KBM-7 (cell line): ENCODE measurements around the gene TAPBP.

ENCODE experiments used
- DNase-seq: peaks from one replicate; pipeline ENCODE4 v3.0.0-alpha.2; 2015
- in situ Hi-C: fragments of 300-500 bp; cut with MboI; formaldehyde crosslinking; loops from 2 replicates; pipeline ENCODE4 v1.14.3; 2020; ENCODE audit warnings: low sequenced_read_pairs, low pct_unique_long_range_greater_than_20kb, mixed read lengths

The TAPBP gene

DNA sequence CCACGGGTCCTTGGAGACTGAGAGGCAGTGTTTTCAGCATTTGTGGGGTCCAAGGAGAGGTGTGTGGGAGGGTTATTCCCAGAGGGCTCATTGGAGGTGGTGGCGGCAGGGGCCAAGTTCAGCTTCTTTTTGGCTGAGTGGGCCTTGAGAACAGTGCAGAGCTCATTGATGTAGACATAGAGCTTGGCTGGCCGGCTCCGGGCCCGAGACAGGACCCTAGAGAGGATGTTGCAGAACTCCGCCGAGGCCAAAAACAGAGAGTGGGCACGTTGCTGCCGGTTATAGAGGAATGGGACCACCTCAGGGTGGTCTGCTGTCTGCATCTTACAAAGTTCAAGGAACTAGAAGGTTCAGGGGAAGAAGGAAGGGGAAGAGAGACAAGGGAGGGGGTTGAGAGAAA lies 7.3 kb upstream of the TAPBP start:
- no peak for DNase-seq
- in situ Hi-C loops: no loop called here

DNA sequence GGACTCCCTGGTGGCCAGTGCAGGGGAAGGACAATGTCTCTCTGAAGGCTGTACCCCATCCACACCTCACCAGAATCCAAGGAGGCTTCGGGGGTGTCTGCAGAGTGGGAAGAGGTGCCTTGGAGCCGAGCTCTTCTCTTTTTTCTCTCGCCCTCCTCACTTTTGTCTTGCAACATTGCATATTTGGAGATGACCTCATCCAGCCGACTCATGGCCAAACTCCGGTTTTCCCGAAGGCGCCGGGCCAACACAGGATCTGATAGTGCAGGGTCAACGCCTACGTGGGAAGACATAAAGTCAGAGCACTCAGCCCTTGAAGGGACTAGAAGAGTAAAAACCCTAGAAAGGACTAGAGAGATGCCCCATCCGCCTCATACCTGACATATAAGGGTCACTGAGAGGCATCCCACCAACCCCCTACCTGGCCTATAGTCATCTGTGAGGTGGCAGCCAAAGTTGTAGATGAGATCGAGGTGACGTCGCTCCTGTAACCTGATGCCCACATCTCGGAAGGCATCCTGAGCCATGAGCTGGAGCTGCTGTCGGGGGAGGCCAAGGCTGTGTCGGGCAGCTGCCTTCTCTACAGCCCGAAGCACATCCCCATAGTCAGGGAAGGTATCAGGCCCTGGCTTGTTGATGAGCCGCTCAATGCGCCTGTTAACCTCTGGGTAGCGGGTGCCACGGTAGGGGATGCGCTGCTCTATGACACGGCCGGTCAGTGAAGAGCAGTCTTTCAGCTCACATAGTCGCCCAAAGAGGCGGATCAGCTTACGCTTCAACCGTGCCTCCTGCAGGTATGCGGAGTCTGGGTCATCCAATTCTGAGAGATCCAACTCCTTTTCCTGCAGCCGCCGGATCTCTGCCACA lies 6.7 kb upstream of the TAPBP start:
- no peak for DNase-seq
- in situ Hi-C loops: no loop called here

DNA sequence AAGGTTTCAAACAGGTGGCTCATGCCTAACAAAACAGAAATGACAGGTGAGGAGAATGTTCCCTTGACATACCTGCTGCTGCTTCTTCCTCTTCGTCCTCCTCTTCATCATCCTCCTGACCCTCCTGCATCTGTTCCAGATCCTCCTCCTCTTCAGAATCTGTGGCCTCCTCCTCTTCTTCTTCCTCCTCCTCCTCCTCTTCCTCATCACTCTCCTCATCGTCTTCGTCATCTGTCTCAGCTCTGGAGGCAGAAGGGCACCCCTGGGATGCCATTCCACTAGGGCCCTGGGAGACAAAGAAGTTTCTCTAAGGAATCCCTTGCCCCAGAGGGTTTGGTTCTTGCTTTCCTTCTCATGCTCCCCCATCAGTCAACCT lies 6.0 kb upstream of the TAPBP start:
- in situ Hi-C loops: no loop called here
- no peak for DNase-seq

DNA sequence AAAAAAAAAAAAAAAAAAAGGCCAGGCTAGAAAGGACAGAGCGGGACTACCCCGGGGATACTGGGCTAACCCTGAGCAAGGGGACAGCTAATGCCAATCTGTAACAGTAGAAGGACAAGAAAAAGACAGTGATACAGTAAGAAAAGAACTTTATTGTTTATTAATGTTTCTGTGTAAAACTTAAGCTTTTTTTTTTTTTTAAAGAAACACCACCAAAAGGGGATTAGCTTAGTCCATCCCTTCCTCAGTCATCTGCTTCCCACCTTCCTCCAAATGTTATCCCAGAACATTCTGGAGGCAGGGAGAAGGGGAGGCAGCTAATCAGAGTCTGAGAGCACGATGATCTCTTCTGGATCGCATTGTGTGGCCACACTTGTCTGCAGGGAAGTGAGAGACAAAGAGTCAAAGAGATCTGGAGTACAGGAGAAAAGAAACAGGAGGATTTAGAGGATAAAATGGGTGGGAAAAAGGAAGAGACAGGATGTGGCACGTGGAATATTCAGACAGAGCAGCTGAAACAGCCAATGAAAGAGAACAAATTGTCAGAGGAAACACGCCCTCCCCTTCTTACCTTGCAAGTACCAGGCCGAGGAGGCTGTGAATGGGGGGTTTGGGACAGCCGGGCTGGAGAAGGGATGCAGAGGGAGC lies 4.7 kb upstream of the TAPBP start:
- DNase-seq: no peak
- in situ Hi-C loops: no loop called here

DNA sequence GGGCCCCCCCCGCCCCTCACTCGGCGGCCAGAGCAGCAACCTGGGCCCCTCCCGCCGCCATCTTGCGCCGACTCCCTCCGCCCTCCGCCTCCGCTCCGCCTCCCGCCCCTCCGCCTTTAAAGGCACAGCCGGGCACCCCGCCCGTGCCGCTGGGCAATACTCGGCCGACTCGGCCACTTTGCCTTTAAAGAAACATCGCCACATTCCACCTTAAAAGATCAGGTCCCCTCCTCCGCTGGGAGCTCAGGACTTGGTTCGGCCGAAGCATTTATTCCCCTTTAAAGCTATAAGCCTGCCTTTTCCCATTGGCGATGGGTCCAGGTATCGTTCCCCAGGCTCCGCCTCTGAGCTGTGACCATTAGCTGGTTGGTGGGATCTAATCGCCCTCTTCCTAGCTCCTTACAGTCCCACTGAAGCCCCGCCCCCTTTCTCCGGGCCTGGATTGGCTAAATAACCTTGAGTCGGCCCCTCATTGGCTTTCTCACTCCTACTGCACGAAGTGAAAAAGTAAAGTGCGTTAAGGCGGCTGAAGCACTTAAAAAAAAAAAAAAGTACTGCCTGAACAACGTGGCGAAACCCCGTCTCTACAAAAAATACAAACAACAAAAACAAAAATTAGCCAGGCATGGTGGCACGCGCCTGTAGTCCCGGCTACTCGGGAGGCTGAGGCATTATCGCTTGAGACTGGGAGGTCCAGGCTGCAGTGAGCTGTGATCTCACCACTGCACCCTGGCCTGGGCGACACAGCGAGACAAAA lies 4.0 kb upstream of the TAPBP start, which contains the start of gene ZBTB22:
Gene ZBTB22 (minus strand): TSS at position 76 of the 757 bp plus-strand sequence. CDS start 828 bp downstream, outside the sequence.
- DNase-seq: peak; percentile 97
- in situ Hi-C loops: no loop called here

DNA sequence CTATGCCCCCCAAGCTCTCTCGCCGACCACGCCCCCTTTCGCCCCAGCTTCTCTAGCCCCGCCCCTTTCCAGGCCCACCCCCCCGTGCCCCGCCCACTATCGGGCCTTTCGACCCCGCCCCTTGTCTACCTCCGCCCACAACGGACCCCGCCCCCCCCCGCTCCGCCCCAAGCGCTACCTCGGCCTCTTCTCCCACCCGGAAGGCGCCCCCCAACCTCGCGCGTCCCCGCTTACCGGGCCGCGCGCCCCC lies 3.5 kb upstream of the TAPBP start:
- in situ Hi-C loops: no loop called here
- no peak for DNase-seq

DNA sequence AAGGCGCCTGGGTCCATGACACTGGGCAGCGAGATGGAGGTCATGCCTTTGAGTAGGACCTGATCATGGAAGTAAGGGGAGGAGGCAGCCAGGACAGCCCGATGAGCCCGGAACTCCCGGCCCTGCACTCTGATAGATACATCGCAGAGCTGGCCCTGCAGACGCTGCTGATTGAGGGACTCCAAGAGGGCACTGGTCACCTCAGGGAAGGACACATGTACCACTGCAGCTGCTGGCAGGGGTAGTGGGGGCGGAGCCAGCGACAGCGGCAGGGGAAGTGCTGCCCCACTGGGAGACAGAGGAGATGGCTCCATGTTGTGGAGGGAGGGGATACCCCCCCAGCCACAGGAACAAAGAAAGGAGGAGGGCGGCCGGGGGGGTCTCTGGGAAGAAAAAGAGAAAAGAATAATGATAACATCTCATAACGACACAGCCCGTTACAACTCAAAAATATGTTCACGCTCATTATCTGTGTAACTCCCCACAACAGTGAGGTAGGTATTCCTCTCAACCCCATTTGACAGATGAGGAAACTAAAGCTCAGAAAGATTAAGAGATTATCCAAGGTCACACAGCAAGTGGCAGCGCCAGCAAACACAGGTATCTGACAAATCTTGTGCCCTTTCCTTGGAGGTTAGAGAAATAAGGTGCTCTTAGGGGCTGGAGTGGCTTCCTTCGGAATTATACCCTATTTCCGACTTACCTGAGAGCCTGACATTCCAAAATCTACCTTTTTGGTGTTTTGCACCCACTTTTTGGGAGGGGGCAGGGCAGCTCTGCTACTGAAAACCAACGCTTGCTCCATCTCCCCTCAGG lies 2.9 kb upstream of the TAPBP start:
- DNase-seq: no peak
- in situ Hi-C loops: no loop called here

DNA sequence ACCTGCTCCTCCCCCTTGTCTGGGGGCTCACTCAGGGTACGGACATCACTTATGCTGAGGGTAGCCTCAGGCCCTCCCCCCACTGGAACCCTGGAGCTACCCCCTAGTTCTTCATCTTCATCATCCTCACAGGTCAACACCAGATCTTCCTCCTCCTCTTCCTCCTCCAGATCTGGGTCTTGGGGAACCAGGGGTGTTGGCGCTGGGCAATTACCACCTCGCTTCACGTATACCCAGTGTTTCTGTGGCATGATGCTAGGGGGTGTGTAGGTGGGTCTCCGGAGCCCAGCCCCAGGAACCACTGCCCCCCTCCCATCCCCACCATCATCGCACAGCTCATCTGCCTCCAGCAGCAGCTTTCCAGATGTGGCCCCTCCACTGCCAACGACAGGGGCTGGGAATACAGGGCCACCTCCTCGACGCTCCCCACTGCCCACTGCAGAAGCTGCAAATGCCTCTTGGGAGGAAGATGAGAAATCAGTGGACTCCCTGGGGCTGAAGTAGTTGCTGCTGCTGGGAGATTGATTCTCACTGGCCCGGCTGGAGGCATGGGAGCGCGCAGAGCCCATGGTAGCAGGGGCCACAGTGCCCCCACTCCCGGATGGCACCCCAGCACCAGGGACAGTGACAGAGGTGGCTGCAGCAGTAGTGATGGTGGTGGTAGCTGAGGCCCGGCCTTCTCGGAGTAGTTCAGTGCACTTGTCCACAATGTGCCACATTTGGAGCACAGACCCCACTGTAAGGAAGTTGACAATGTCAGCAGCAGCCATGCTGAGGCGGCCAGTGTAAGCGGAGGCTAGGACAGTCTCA lies 2.1 kb upstream of the TAPBP start:
- no peak for DNase-seq
- in situ Hi-C loops: no loop called here

DNA sequence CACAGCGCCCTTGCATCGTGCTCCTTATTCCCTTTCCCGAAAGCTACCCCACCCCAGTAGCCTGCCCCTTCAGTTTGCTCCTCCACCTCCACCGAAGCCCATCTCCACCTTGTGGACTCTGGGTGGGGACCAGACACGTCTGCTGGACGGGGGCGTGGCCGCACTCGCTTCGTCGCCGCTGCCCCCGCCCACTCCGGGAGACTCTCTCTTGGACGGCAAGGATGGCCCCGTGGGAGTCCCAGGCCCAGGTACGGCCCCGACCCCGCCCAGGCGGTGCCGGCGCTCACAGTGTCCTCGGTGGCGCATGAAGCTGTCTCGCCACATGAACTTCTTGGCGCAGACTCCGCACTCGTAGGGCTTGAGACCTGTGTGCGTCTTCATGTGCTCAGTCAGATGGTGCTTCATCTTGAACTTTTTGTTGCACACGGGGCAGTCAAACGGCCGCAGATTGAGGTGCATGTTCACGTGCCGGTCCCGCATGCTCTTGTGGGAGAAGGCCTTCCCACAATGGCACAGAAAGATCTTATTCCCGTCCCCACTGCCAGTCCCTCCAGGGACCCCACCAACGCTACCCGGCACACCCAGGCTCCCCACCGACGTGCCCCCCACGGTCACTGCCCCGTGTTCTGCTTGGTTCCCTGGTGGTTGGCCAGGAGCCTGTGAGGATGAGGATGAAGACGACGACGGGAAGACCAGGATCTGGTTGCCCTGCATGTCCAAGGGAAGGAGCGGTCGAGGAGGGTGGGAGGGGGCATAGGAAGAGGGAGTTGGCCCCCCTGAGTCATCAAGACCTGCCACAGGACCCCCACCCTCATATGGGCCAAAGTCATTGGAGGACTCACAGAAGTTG lies 1.3 kb upstream of the TAPBP start:
- in situ Hi-C loops: no loop called here
- DNase-seq: no peak

DNA sequence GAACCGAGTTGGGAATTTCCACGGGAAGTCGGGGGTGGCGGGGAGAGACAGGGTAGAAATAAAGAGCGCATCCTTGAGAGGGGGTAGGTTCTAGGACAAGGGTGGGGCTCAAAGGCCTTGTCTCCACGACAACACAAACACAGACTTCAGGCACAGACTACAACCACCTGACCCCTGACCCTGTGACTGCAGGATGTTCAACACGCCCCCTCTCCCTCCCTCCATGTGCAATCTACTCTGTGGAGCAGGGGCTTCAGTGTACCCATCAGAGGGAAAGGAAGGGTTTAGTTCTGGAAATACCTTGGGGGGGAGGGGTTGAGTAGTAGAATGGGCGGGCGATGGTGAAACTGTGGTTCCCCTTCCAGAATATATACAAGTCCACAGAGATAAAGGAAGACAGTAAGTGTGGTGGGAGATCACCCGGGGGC lies 651 bp upstream of the TAPBP start:
- in situ Hi-C loops: no loop called here
- DNase-seq: peak; percentile 67

DNA sequence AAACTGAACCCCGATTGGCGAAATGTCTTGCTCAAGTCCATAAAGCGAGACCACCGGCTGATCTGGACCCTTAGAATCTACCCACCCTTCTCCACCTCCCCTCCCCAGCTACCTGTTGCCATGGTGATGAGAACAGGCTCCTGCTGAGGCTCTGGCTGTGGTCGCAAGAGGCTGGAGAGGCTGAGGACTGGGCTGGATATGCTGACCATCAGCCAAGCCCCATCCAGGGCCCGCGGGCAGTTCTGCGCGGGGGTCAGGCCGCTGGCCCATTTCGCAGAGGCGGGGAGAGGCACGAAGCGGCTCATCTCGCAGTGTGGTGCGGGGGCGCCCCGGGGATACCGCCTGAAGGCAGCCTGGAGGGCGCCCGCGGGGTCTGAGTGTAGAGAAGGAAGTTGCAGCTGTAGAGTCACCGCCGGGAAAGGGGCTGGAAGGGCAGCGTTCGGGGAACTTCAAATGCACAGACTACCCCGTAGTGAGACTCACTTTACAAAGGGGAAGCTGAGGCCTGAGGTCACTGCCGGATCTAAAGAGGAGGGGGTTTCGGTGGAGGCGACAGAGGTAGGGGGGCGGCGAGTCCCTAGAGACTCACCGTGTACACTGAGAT lies 671 bp downstream of the TAPBP start:
- in situ Hi-C loops: no loop called here
- peak; percentile 77 for DNase-seq

DNA sequence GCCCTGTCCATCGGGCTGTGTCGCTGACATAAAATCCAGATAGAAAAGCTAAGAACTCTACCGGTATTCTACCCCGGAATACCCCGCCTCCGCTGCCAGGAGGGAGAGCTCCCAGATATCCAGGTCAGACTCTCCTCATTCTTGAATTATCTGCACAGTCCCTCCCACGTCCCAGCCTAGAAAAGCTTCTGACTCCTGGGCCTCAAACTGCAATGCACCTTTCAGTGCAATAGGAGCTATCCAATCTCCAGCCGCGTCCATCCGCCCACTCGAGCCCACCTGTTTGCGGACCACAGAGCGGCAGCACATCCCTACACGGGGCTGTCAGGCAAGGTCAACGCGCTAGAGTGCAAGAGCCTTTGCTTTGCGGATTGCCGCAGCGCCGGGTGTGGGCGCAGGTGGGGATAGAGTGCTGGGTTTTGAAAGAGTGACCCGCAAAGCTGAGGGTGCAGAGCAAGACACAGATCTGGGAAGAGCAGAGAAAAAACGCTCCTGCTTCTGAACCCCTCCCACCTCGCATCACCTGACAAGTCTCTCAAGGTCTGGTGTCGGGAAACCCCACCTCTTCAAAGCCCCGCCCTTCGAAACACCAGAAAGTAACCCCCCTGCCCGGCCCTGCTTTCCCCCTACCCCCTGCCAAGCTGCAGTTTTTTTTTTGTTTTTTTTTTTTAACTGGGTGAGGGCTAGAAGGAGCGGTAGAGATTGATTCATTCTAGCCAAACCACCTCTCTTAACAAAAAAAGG lies 1.3 kb downstream of the TAPBP start:
- in situ Hi-C loops: no loop called here
- DNase-seq: peak; percentile 62

DNA sequence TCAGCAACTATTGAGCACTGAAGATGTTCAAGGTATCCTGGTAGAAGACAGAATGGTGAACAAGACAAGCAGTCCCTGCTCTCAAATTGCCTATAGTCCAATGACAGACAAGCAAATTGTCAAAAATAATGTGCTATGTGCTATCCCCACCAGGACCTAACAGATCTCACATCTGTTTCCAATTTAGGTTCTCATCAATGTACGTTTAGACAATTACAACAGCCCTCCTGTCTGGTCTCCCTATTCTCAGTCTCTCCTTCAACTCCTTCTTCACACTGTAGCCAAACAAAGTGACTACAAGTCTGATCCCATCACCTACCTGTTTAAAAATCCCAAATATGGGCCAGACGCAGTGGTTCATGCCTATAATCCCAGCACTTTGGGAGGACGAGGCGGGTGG lies 7.5 kb downstream of the TAPBP start:
- no peak for DNase-seq
- in situ Hi-C loops: no loop called here

DNA sequence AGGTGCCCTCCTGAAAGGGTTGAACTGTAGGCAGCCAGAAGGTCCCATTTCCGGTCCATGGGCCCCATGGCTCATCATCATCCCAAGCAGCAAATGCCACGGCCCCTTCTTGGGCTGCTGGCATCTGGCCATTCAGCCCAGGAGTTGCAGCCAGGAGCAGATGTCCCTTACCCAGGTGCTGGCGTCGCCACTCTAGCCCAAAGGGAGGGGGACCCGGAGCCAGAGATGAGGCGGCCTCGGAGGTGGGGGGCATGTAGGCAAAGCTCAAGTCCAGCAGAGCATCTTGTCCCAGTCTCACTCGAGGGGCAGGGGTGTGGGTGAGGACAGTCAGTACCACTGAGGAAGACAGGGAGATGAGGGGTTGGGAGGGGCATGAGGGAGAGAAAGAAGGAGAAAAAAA lies 8.8 kb downstream of the TAPBP start:
- in situ Hi-C loops: no loop called here
- no peak for DNase-seq

DNA sequence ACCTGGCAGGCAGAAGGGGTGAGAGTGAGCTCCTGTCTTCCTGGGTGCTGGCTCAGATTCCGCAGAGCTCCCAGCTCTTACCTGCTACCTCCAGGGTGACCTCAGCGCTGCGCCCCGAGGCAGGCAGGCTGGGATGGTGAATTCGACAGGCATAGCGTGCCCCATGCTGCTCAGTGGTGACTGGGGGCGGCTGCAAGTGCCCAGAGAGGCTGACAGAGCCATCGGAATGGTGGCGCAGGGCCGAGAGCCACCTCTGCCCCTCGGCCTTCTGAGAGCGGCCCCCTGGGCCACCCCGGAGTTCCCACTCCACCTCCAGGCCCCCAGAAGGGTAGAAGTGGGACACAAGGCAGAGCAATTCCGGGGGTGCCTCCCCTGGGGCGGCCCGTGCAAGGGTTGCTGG lies 9.7 kb downstream of the TAPBP start:
- no peak for DNase-seq
- in situ Hi-C loops: no loop called here

DNA sequence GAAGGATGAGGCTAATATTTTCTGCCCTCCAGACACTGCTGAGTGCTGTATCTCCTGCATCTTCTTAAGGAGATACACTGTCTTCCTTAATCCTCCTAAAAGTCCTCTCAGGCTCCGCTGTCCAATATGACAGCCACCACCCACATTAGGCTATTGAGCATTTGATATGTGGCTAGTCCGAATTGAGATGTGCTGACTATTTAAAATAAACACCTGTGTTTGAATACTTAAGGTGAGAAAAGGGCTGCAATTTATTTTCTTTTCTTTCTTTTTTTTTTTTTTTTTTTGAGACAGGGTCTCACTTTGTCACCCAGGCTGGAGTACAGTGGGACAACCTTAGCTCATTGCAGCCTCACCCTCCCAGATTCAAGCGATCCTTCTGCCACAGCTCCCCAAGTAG lies 12.0 kb downstream of the TAPBP start:
- in situ Hi-C loops: no loop called here
- DNase-seq: no peak
